ENCODE results near the gene RYR2.

- TF ChIP-seq CTCF (conservative IDR thresholded peaks at IDR 0.05; ENCODE audit: low read depth, low read length) (no peak), EZH2 (IDR thresholded peaks at IDR 0.05; ENCODE audit: borderline replicate concordance, low read depth, low read length, poor library complexity, severe bottlenecking) (no peak)
Observed at GRCh38 chr1:237863234-237863633, 821.2 kb downstream of the RYR2 start.

Data from A673 (cell line).